ENCODE results near the gene POLDIP3.
"Not testable (repeated sequence)": the region's sequence is repeated elsewhere in the genome, so short reads cannot be mapped to it uniquely, and the experiment has no call there.

Gene POLDIP3

DNA sequence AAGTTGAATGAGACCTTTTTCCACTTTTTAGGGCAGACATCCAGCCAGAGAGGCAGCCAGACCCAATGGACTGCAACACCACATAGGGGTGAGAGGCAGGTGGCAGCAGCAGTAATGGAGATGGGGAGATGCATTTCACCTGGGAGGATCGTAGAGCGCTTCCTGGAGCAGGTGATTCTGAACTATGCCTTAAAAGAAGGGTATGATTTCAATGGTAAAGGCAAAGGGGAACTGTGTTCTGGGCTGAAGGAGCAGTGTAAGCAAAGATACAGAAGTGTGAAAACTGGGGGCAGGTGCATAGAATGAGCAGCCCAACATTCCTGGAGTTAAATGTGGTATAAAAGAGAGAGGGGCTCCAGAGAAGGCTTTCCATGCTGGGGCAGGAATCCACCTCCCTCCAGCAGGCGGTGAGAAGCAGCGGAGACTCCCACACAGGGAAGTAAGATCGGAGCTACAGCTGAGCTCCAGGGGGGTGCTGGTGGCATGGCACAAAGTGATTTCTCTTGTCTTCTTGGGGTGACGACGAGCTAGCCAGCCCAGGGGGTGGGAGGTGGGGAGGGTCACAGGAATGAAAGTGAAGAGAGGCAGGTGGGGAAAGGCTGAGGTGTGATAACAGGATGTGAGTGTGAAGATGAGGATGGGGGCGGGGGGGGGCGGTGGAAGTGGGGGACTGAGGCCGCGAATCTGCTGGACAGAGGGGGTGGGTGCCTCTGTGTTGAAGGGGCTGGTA lies 65.2 kb downstream of the POLDIP3 start:
- FAIRE-seq: no peak

DNA sequence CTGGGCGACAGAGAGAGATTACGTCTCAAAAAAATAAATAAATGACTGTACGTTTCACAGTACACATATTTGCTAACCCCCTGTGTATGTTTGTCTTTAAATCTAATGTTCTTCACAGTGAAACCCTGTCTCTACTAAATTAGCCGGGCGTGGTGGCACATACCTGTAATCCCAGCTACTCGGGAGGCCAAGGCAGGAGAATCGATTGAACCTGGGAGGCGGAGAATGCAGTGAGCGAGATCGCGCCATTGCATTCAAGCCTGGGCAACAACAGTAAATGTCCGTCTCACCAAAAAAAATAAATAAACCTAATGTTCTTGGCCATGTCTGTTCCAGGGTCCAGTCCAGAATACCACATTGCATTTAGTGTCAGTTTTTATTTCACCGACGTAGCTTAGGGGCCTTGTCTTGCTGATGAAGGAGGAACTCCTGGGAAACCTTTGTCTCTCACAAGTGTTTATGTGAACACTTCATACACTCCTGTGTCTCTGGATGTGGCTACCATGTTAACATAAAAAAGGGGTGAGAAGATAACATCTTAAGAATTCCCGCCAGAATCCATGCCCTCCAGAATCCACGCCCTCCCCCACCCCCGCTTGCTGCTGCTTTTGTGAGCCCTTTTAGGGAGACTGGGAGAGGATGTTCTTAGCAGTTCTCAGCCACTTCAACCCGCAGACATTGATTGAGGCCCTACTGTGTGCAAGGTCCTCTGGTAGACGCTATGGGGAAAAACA lies 65.9 kb downstream of the POLDIP3 start:
- no peak for FAIRE-seq

DNA sequence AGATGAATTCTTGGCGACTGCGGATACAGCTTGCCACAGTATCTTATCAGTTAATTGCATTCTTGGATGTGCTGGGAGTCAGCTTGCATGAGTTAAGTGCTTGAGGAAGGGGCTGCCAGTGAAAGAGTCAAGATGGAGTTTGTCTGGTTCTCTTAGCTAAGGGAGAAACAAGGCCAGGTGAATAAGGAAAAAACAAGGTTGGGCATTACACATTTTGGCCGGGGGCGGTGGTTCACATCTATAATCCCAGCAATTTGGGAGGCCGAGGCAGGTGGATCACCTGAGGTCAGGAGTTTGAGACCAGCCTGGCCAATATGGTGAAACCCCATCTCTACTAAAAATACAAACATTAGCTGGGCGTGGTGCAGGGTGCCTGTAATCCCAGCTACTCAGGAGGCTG lies 66.6 kb downstream of the POLDIP3 start:
- FAIRE-seq: not testable (repeated sequence)

DNA sequence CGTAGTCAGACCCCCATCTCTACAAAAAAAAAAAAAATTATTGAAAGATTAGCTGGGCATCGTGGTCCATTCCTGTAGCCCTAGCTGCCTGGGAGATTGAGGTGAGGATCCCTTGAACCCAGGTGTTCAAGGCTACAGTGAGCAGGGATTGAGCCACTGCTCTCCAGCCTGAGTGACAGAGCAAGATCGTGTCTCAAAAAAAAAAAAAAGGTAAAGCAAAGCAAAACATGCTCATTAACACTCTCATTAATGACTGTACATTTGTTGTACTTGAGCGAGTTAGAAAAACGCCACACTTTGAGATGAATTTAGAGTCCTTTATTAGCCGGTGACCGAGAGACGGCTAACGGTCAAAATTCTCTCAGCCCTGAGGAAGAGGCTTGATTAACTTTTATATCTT lies 67.1 kb downstream of the POLDIP3 start:
- no peak for FAIRE-seq

DNA sequence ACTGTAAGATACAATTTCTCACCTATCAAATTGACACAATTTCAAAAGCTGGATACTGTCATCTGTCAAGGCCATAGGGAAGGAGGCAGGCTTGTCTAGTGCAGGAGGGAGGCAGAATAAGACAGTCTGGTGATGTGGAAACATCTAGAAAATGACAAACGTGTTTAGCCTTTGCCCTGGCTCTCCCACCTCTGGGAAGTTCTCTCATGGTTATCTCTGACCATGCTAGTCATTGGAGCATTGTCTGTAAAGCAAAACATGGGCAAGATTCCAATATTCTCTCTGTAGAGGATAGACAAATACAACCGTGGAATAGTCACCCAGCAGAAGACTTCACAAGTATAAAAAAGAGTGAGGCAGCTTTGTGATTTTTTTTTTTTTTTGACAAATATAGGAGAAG lies 70.0 kb downstream of the POLDIP3 start:
- no peak for FAIRE-seq

DNA sequence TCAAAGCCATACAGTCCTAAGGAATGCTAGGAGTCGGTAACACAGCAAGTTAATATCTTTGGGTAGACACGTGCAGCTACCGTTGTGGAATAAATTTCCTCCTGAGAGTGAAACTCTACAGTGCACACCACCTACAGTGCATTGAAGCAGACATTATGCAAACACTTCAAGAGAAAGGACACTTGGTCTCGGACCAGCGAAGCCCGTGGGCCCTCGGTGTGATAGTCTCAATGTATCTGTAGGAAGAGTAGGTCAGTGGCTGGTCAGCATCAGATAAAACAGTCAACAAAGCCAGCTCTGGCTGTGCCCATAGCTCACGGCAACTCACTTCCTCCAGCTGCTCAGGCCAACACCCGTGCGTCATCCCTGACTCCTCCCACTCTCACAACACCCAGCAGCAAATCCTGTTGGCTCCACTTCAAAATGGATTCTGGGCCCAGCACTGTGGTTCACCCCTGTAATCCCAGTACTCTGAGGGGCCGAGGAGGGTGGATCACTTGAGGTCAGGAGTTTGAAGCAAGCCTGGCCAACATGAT lies 75.4 kb downstream of the POLDIP3 start:
- FAIRE-seq: not testable (repeated sequence)

DNA sequence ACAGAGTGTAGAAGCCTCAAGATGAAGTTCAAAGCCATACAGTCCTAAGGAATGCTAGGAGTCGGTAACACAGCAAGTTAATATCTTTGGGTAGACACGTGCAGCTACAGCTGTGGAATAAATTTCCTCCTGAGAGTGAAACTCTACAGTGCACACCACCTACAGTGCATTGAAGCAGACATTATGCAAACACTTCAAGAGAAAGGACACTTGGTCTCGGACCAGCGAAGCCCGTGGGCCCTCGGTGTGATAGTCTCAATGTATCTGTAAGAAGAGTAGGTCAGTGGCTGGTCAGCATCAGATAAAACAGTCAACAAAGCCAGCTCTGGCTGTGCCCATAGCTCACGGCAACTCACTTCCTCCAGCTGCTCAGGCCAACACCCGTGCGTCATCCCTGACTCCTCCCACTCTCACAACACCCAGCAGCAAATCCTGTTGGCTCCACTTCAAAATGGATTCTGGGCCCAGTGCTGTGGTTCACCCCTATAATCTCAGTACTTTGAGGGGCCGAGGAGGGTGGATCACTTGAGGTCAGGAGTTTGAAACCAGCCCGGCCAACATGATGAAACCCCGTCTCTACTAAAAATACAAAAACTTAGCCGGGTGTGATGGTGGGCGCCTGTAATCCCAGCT lies 77.4 kb downstream of the POLDIP3 start:
- FAIRE-seq: not testable (repeated sequence)

DNA sequence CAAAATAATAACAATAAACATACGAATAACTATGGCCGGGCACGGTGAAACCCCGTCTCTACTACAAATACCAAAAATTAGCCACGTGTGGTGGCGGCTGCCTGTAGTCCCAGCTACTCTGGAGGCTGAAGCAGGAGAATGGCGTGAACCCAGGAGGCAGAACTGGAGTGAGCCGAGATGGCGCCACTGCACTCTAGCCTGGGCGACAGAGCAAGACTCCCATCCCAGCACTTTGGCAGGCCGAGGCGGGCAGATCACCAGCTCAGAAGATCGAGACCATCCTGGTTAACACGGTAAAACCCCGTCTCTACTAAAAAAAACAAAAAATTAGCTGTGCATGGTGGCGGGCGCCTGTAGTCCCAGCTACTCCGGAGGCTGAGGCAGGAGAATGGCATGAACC lies 78.0 kb downstream of the POLDIP3 start:
- FAIRE-seq: not testable (repeated sequence)

DNA sequence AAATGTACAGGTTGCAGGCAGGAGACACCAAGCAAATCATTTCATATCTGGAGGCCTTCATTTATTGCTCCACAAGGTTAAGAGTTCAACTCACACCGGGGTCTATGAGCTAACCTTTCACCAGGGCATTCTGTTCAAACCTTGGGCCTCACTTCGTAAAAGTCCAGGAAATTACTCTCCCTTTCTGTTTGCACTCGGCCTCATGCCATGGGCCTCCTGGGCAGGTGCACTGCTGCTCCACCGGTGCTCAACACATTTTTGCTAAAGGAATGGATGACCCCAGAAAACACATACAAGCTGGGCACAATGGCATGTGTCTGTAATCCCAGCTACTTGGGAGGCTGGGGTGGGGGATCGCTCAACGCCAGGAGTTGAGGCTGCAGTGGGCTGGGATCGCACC lies 78.5 kb downstream of the POLDIP3 start:
- FAIRE-seq: no peak

DNA sequence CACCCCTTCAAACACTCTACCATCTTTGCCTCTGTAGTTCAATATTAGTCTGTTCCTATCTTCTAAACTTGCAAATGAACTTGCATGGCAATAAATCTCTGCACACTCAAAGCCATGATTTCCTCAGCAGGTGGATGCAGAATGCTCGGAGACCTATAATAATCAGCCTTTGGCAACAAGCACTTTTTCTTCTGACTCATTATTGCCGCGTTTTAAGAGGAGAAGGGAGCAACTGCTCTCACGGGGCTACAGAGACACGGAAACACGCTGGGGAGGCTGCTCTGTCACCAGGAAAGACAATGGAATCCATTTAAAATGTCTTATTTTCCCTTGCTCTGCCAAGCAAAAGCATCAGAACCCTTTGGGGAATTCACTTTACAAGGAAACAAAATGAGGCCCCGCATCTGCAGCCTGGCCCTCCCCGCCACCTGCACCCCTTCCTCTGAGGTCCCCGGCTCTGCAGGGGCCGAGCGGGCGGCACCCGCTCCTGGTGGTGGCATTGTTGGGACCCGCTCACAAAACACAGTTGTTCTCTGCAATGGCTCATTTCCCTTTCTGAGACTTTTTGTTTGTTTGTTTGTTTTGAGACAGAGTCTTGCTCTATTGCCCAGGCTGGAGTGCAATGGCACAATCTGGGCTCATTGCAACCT lies 79.5 kb downstream of the POLDIP3 start:
- not testable (repeated sequence) for FAIRE-seq
